Measurements from ENCODE around the gene C11orf16.

The C11orf16 gene

GRCh38 chr11:8926236-8926635 lies 6.5 kb downstream of the C11orf16 start:
- no peak for TF ChIP-seq CTCF (IDR thresholded peaks at IDR 0.05; ENCODE audit: borderline replicate concordance, insufficient read depth, low read depth, low read length)
- no peak overlapping the region for H3K4me3 ChIP-seq (ENCODE audit: low read depth, low read length)

- no peak for TF ChIP-seq CTCF (IDR thresholded peaks at IDR 0.05; ENCODE audit: borderline replicate concordance, insufficient read depth, low read depth, low read length)
- H3K4me3 ChIP-seq (ENCODE audit: low read depth, low read length): no peak overlapping the region
These were observed 7.0 kb downstream of the C11orf16 start for GRCh38 chr11:8925711-8926110.

GRCh38 chr11:8922691-8923090 lies 10.1 kb downstream of the C11orf16 start:
- H3K4me3 ChIP-seq (ENCODE audit: low read depth, low read length): no peak overlapping the region
- TF ChIP-seq CTCF (IDR thresholded peaks at IDR 0.05; ENCODE audit: borderline replicate concordance, insufficient read depth, low read depth, low read length): no peak

- no peak overlapping the region for H3K4me3 ChIP-seq (ENCODE audit: low read depth, low read length)
- no peak for TF ChIP-seq CTCF (IDR thresholded peaks at IDR 0.05; ENCODE audit: borderline replicate concordance, insufficient read depth, low read depth, low read length)
These were observed 15.5 kb downstream of the C11orf16 start for GRCh38 chr11:8917157-8917825.

GRCh38 chr11:8914661-8915018 lies 18.1 kb downstream of the C11orf16 start:
- H3K4me3 ChIP-seq (ENCODE audit: low read depth, low read length): no peak overlapping the region
- TF ChIP-seq CTCF (IDR thresholded peaks at IDR 0.05; ENCODE audit: borderline replicate concordance, insufficient read depth, low read depth, low read length): no peak

- H3K4me3 ChIP-seq (ENCODE audit: low read depth, low read length): peak overlapping the region; percentile 11
- TF ChIP-seq CTCF (IDR thresholded peaks at IDR 0.05; ENCODE audit: borderline replicate concordance, insufficient read depth, low read depth, low read length): peak; percentile 74
These were observed 18.6 kb downstream of the C11orf16 start for GRCh38 chr11:8913961-8914660.

Measured in GM12875 (cell line).